DMS79 treated with DMSO at 0.1 percent for 48 hours (cell line): ENCODE results near the gene KCNH6.
A peak's percentile ranks its signal among the peaks of the same experiment; 100 is the strongest.

Experiments used
- DNase-seq: peaks from one replicate; lab custom pipeline; 2025; lab: John Stamatoyannopoulos, UW

Gene KCNH6

GRCh38 chr17:63486317-63487013 lies 36.7 kb upstream of the KCNH6 start:
- DNase-seq, result no peak

- DNase-seq, result no peak
These were observed 36.2 kb upstream of the KCNH6 start for GRCh38 chr17:63487014-63487339.

- DNase-seq, result no peak
These were observed 34.3 kb upstream of the KCNH6 start for GRCh38 chr17:63488851-63489250.

GRCh38 chr17:63489291-63489690 lies 33.9 kb upstream of the KCNH6 start:
- DNase-seq, result no peak

- DNase-seq, result no peak
These were observed 32.8 kb upstream of the KCNH6 start for GRCh38 chr17:63490329-63490728.

- no peak for DNase-seq
These were observed 32.2 kb upstream of the KCNH6 start for GRCh38 chr17:63490858-63491400.

GRCh38 chr17:63491413-63491812 lies 31.7 kb upstream of the KCNH6 start:
- DNase-seq, result no peak

GRCh38 chr17:63491977-63492618 lies 31.1 kb upstream of the KCNH6 start:
- DNase-seq, result no peak

GRCh38 chr17:63492940-63493339 lies 30.2 kb upstream of the KCNH6 start:
- DNase-seq, result no peak

- DNase-seq, result no peak
These were observed 29.7 kb upstream of the KCNH6 start for GRCh38 chr17:63493411-63493810.

- no peak for DNase-seq
These were observed 28.7 kb upstream of the KCNH6 start for GRCh38 chr17:63494300-63494928.

GRCh38 chr17:63495491-63495890 lies 27.7 kb upstream of the KCNH6 start:
- no peak for DNase-seq

- no peak for DNase-seq
These were observed 27.0 kb upstream of the KCNH6 start for GRCh38 chr17:63496177-63496576.

- no peak for DNase-seq
These were observed 26.3 kb upstream of the KCNH6 start for GRCh38 chr17:63496663-63497400.

- peak; percentile 43 for DNase-seq
These were observed 25.3 kb upstream of the KCNH6 start for GRCh38 chr17:63497708-63498483.

GRCh38 chr17:63498626-63499195 lies 24.4 kb upstream of the KCNH6 start:
- no peak for DNase-seq

- DNase-seq, result no peak
These were observed 22.4 kb upstream of the KCNH6 start for GRCh38 chr17:63500543-63501390.

- DNase-seq, result no peak
These were observed 19.8 kb upstream of the KCNH6 start for GRCh38 chr17:63503341-63503705.

GRCh38 chr17:63504261-63504660 lies 18.9 kb upstream of the KCNH6 start:
- DNase-seq, result no peak

- DNase-seq, result no peak
These were observed 17.8 kb upstream of the KCNH6 start for GRCh38 chr17:63505341-63505740.

- DNase-seq, result no peak
These were observed 16.5 kb upstream of the KCNH6 start for GRCh38 chr17:63506627-63507026.
